Muscle layer of duodenum (tissue), 2 donors: ENCODE measurements around the gene AIFM3.

Experiments used
- H3K27ac ChIP-seq: one replicate; pipeline ENCODE4 v1.7.0; 2013; ENCODE audit warnings: mild to moderate bottlenecking, low read length
- H3K27me3 ChIP-seq: one replicate; pipeline ENCODE4 v1.7.0; 2013; ENCODE audit warnings: low read depth, mild to moderate bottlenecking, control low read depth, low read length
- H3K36me3 ChIP-seq, 2 donors: one replicate each; pipeline ENCODE4 v1.7.0; 2013; ENCODE audit warnings: low read length in 2 of 2, control low read depth in 1 of 2, mild to moderate bottlenecking in 1 of 2; ENCODE audit not compliant: insufficient read depth in 2 of 2, control insufficient read depth in 1 of 2
- H3K4me1 ChIP-seq, 2 donors: one replicate each; pipeline ENCODE4 v1.7.0; 2013; ENCODE audit warnings: low read length in 2 of 2, mild to moderate bottlenecking in 2 of 2, control low read depth in 1 of 2, moderate library complexity in 1 of 2; ENCODE audit not compliant: insufficient read depth in 2 of 2, control insufficient read depth in 1 of 2
- H3K4me3 ChIP-seq, 2 donors: one replicate each; pipeline ENCODE4 v1.7.0; 2013; ENCODE audit warnings: low read length in 2 of 2, low read depth in 1 of 2, mild to moderate bottlenecking in 1 of 2
- H3K9me3 ChIP-seq, 2 donors: one replicate each; pipeline ENCODE4 v1.7.0; 2013; ENCODE audit warnings: low read length in 2 of 2, control low read depth in 1 of 2, mild to moderate bottlenecking in 1 of 2; ENCODE audit not compliant: control insufficient read depth in 1 of 2
- donor health status: healthy.

The AIFM3 gene

DNA sequence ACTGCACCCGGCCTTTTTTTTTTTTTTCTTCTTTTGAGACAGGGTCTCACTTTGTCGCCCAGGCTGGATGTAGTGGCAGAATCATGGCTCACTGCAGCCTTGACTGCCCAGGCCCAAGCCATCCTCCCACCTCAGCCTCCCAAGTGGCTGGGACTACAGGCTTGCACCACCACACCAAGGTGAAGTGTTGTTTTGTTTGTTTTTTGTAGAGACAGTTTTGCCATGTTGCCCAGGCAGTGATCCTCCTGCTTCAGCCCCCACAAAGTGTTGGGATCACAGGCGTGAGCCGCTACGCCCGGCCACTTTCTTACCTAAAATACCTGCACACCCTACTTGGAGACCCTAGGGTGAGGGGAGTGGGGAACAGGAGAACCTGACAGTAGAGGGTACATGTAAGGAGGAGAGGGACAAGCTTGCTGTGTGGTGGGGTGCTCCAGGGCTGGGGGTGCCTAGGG lies 4.5 kb upstream of the AIFM3 start:
- no peaks in the 10 kb centered on the region for H3K36me3 ChIP-seq
- no peaks in the 10 kb centered on the region for H3K9me3 ChIP-seq
- H3K4me3 ChIP-seq: no peak overlapping the region
- H3K27me3 ChIP-seq: no peaks in the 10 kb centered on the region
- peaks cover 0 to 14% of the 10 kb centered on the region in 2 donors for H3K4me1 ChIP-seq
- H3K27ac ChIP-seq: no peak overlapping the region

GRCh38 chr22:20963201-20964052 lies 3.6 kb upstream of the AIFM3 start:
- no peak overlapping the region for H3K4me3 ChIP-seq
- no peak overlapping the region for H3K27ac ChIP-seq
- peaks cover 0 to 7% of the 10 kb centered on the region in 2 donors for H3K4me1 ChIP-seq
- no peaks in the 10 kb centered on the region for H3K36me3 ChIP-seq
- H3K27me3 ChIP-seq: no peaks in the 10 kb centered on the region
- no peaks in the 10 kb centered on the region for H3K9me3 ChIP-seq

DNA sequence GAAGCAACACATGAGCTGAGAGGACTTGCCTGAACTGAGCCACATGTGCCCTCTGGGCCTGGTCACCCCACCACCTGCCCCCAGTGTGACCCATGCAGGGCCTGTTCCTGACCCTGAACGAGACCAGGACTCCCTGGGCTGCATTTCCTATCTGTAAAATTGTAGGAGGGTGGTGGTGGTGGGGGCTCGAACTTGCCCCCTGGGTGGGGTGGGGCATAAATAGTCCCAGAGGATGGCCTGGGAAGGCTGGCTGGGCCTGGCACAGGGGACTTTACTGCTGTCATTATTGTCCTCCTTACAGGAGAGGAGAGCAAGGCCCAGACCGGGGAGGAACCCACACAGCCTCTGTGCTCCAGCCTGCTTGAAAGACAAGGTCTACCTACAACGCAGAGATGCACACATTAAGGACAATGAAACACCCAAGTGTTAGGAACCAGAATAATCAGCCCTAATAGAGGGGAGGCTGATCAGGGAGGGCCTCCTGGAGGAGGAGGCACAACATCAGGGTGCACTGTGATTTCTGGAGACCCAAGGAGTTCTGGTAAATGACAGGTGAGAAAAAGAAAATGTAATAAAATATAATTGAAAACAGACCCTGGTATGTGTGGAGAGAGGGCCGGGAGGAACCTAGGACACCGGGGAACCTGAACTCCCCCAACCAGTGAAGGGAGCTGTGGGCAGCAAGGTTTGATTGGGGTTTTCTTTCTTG lies 2.8 kb upstream of the AIFM3 start:
- Histone ChIP-seq H3K4me3 (no peak overlapping the region), H3K27me3 (no peaks in the 10 kb centered on the region)

GRCh38 chr22:20964799-20965103 lies 2.3 kb upstream of the AIFM3 start:
- Histone ChIP-seq H3K9me3 (no peaks in the 10 kb centered on the region), H3K4me1 (peaks cover 0 to 7% of the 10 kb centered on the region in 2 donors), H3K27me3 (no peaks in the 10 kb centered on the region), H3K27ac (no peak overlapping the region), H3K36me3 (no peaks in the 10 kb centered on the region), H3K4me3 (no peak overlapping the region)

More for the DNA sequence above, 2.8 kb upstream of the AIFM3 start:
- Histone ChIP-seq H3K27ac (no peak overlapping the region), H3K4me1 (peaks cover 0 to 7% of the 10 kb centered on the region in 2 donors), H3K36me3 (no peaks in the 10 kb centered on the region), H3K9me3 (no peaks in the 10 kb centered on the region)

- Histone ChIP-seq H3K9me3 (no peaks in the 10 kb centered on the region), H3K27me3 (no peaks in the 10 kb centered on the region), H3K36me3 (no peaks in the 10 kb centered on the region), H3K27ac (no peak overlapping the region), H3K4me3 (peak overlapping the region in 1 of 2 donors; percentile 51), H3K4me1 (peaks cover 0 to 7% of the 10 kb centered on the region in 2 donors)
Measured at GRCh38 chr22:20965104-20965887, 1.8 kb upstream of the AIFM3 start.

DNA sequence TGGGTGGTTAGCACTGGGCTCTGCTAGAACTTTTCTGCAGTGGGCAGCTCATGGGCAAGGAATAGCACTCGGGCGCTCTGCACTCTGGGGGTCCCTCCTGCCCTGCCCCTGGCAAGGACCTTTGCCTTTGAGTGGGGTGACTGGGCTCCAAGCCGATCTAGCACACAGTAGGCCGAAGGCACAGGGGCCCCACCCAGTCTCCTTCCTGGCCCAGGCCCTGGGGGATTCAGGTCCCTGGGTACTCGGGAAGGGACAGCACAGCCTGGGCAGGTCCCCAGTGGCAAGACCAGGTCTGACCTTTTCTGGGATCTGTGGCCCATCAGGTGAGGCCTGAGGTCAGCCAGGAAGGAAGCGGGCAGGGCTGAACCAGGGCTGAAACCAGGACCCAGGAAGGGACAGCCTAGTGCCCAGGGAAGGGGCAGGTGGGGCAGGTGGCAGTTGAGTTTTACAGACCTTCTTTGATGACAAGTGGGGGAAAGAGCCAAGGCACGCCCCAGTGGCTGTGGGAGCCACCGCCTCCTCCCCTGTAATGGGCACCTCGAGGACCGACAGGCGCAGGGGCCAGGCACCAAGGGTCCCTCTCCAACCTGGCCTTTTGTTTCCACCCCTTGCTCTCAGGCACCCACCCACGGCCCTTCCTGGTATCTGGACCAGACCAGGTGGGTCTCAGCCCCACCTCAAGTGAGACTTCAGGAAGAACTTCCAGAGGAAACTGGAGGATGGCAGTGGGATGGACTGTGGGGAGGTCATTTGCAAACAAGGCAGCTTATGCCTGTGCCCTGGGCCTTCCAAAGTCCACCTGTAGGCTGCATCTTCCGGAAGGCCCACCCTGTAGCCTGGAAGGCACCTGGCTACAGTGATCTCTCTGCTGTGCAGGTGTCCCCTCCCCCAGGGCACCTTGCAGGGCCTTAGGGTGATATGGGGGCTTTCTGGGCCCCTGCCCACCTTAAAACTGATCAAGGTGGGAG lies 883 bp upstream of the AIFM3 start:
- no peak overlapping the region for H3K4me3 ChIP-seq
- peaks cover 0 to 7% of the 10 kb centered on the region in 2 donors for H3K4me1 ChIP-seq
- H3K36me3 ChIP-seq: no peaks in the 10 kb centered on the region
- H3K27ac ChIP-seq: no peak overlapping the region
- no peaks in the 10 kb centered on the region for H3K27me3 ChIP-seq
- no peaks in the 10 kb centered on the region for H3K9me3 ChIP-seq

DNA sequence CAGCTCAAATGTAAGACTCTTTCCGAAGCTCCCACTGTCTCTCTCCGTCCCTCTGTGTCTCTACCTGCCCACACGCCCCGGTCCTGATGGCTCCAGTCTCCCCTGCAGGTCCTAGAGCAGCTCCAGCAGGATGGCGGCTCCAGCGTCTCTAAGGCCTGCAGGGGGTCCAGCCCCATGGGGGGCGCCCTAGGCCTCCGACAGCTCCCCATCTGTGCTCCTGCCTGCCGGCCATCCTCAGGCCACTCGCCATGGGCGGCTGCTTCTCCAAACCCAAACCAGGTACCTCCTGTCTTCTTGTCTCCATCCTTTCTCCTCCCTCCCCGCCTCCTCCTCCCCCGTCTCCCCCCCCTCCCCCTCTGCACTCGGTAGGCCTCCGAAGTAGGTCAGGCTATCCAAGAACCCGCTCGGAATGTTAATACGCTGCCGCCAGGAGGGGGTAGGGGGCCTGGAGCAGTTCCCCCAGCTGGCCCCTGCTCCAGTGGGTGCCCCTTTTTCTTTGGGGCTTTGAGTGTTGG lies 699 bp downstream of the AIFM3 start:
- H3K27me3 ChIP-seq: no peaks in the 10 kb centered on the region

GRCh38 chr22:20968281-20968977 lies 1.4 kb downstream of the AIFM3 start:
- peaks cover 0 to 7% of the 10 kb centered on the region in 2 donors for H3K4me1 ChIP-seq
- H3K36me3 ChIP-seq: no peaks in the 10 kb centered on the region
- H3K27ac ChIP-seq: no peak overlapping the region
- H3K4me3 ChIP-seq: no peak overlapping the region
- H3K27me3 ChIP-seq: no peaks in the 10 kb centered on the region
- H3K9me3 ChIP-seq: no peaks in the 10 kb centered on the region

More for the DNA sequence above, 699 bp downstream of the AIFM3 start:
- Histone ChIP-seq H3K36me3 (no peaks in the 10 kb centered on the region), H3K27ac (no peak overlapping the region), H3K9me3 (no peaks in the 10 kb centered on the region), H3K4me1 (peaks cover 0 to 7% of the 10 kb centered on the region in 2 donors), H3K4me3 (no peak overlapping the region)

GRCh38 chr22:20970939-20971657 lies 4.0 kb downstream of the AIFM3 start:
- Histone ChIP-seq H3K27ac (no peak overlapping the region), H3K4me1 (no peaks in the 10 kb centered on the region), H3K36me3 (no peaks in the 10 kb centered on the region), H3K9me3 (no peaks in the 10 kb centered on the region), H3K4me3 (no peak overlapping the region), H3K27me3 (no peaks in the 10 kb centered on the region)
